SK-N-SH (cell line): ENCODE measurements around the gene IDH2.

ENCODE experiments used
- CTCF ChIP-seq: fragments of 200-600 bp; sonication (generic); IDR thresholded peaks from 2 replicates; pipeline ENCODE4 v1.6.1; 2017; ENCODE audit warnings: antibody characterized with exemption, mild to moderate bottlenecking, moderate library complexity
- EP300 ChIP-seq, 2 experiments: IDR thresholded peaks; 2 replicates each; pipeline versions ENCODE4 v1.4.0 to v1.6.1; 2012; ENCODE audit warnings: borderline replicate concordance in 1 of 2, low read depth in 1 of 2, low read length in 1 of 2
- RAD21 ChIP-seq: IDR thresholded peaks from 2 replicates; pipeline ENCODE4 v1.6.1; 2012; ENCODE audit warnings: mild to moderate bottlenecking, low read length
- SIN3A ChIP-seq: IDR thresholded peaks from 2 replicates; pipeline ENCODE4 v1.6.1; 2012; ENCODE audit warnings: low read depth, mild to moderate bottlenecking, low read length, moderate library complexity, borderline replicate concordance
- TAF1 ChIP-seq: IDR thresholded peaks from 2 replicates; pipeline ENCODE4 v1.6.1; 2012; ENCODE audit warnings: low read depth, mild to moderate bottlenecking, low read length, moderate library complexity, borderline replicate concordance
- YY1 ChIP-seq: IDR thresholded peaks from 2 replicates; pipeline ENCODE4 v1.4.0; 2012; ENCODE audit warnings: low read depth, mild to moderate bottlenecking

- TF ChIP-seq EP300 (IDR thresholded peaks at IDR 0.05; ENCODE audit: borderline replicate concordance in 1 of 2, low read depth in 1 of 2, low read length in 1 of 2), result no peak
- TF ChIP-seq TAF1, result no peak
- TF ChIP-seq RAD21, result no peak
- no peak for TF ChIP-seq CTCF
- no peak for TF ChIP-seq SIN3A
- TF ChIP-seq YY1, result no peak
Observed at GRCh38 chr15:90080458-90080755, 21.9 kb downstream of the IDH2 start.
